DMS 273 (cell line): Measurements from ENCODE around the gene TNFSF13B.

ENCODE experiments used
- DNase-seq: peaks from one replicate; lab custom pipeline; 2025; ENCODE audit not compliant: unreplicated experiment; lab: John Stamatoyannopoulos, UW

TNFSF13B gene

GRCh38 chr13:108342369-108343289 lies 73.1 kb downstream of the TNFSF13B start:
- DNase-seq: peak; percentile 28

- DNase-seq: no peak
Measured at GRCh38 chr13:108345016-108345415, 75.5 kb downstream of the TNFSF13B start.

DNA sequence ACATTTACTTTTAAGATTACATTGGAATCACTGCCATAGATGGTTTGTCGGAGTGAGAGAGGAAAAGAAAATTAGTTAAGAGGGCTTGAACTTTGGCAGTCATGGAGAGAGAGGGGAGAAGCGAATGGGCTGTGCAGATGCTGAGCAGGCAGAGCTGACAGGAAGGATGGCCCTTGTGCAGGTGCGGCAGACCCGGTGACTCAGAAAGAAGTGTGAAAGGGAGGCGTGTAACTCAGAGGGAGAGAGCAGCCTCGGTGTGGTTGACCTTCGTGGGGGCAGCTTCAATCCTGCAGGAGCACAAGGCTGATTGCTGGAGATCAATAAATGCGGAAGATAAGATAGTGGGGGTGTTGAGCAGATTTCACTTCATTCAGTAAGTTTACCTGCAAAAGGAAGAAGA lies 76.9 kb downstream of the TNFSF13B start:
- no peak for DNase-seq

DNA sequence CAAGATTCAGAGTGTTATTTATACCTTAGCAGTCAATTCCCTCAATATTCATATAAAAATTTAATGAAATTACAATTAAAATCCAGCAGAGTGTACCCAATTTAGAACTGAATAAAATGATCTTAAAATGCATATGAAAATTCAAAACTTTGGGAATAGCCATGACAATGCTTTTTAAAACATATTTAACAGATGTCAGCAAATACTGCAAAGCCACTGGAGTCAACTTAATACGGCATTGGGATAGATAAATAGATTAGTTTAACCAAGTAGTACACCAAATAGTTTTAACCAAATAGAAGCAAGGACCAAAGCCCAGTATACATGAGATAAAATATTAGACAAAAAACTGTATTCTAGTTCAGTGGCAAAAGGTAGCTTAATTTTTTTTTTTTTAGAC lies 79.8 kb downstream of the TNFSF13B start:
- no peak for DNase-seq

GRCh38 chr13:108350579-108350978 lies 81.1 kb downstream of the TNFSF13B start:
- no peak for DNase-seq

- no peak for DNase-seq
Measured at GRCh38 chr13:108352599-108352998, 83.1 kb downstream of the TNFSF13B start.

GRCh38 chr13:108357228-108357627 lies 87.7 kb downstream of the TNFSF13B start:
- no peak for DNase-seq
